ENCODE measurements around the gene BTK.

The BTK gene

DNA sequence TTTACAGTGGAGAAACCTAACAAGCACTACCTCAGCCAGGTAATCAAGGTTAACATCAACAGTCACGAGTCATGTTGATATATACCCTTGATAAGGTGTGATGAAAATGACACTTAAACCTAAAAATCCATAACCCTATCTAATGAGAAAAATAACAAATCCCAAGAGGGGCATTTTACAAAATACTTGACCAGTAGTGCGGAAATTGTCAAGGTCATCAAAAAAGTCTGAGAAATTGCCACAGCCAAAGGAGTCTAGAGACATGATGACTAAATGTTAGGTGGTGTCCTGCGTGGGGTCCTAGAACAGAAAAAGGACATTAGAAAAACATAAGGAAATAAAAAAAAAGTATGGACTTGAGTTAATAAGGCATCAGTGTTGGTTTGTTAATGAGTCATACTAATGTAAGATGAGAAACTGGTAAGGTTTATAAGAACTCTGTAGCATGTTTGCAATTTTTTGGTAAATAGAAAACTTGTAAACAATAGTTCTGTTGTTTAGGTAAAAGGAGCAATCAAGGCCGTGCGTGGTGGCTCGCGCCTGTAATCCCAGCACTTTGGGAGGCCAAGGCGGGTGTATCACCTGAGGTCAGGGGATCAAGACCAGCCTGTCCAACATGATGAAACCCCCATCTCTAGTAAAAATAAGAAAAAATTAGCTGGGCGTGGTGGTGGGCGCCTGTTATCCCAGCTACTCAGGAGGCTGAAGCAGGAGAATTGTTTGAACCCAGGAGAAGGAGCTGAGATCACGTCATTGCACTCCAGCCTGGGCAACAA is 7.7 kb upstream of the BTK start:
- no peak for DNase-seq (ENCODE audit: low read depth)

DNA sequence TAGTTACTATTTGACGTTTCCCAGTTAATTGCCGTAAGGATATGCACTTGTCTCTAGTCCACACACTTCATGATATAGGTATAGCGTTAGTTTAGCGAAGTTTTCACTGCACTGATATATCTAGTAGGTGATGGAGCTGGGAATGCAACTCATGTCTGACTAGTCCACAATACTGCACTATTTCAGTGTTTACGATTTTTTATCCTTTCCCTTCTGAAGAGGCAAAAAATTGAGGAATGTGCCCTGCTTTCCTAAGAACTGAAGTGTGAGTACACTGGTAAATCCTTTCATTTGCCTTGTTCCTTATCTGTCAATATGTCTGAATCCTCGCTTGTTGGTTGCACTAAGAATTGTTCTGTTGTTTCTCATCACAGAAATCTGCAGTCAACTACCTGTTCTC is 5.8 kb upstream of the BTK start:
- DNase-seq (ENCODE audit: low read depth), result no peak

DNA sequence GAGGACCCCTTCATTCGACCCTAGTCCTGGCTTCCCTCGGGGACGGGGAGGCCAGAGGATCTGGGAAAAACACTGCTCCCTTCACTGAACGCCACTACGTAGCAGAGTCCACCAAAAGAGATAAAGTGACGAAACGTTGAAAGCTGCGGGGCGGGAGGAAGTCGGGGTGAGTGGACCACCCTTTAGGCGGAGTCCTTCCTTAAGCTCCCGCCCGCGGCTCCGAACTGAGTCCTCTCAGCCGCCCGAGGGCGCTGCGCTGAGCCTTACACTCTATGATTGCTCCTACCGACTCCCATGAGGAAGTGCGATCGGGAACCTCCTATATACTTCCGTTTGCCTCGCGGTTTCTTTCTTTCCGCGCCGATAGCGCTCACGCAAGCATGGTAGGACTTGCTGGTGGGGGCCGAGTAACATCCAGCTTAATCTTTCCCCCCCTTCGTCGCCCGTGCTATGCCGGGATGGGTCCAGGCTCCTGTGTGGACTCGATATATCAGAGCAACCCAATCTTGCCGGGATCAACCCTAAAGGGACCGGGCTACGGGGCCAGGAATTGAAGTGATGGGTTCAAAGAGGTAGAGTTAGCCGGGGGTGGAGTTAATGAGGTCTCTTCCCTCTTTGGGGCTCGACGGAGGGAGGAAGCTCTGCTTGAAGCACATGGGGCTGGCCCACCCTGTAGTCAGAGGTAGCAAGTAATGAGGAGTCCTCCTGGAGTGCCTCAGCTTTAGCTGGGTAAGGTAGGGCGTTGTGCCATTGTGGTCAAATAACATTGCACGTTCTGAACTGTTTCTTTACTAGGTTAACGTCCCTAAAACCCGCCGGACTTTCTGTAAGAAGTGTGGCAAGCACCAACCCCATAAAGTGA is 4.9 kb upstream of the BTK start, which contains the start of gene RPL36A:
Gene RPL36A, plus strand, starts transcription at position 348 of the 862 bp plus-strand sequence. Its CDS starts 33 bp downstream, at position 381.
- DNase-seq (ENCODE audit: low read depth), result peak; percentile 61

DNA sequence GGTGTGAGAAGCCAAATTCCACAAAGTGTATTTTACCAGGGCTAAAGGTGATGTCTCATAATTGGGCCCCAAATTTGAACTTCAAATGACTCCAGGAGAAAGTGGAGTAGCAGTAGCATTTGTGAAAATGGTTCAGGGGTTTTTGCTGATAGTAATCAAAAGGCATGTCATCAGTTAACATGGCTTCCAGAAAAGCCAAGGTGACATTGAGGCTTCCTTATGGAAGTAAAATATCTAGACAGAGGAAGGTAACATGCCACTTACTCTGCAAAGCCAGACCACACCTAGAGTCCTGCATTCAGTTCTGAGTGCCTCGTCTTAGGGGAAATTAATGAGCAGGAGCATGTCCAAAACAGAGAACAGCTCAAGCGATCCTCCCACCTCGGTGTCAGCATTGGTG is 2.6 kb upstream of the BTK start:
- no peak for DNase-seq (ENCODE audit: low read depth)

- DNase-seq (ENCODE audit: low read depth), result no peak
These were observed 523 bp upstream of the BTK start for GRCh38 chrX:101386542-101386885.

DNA sequence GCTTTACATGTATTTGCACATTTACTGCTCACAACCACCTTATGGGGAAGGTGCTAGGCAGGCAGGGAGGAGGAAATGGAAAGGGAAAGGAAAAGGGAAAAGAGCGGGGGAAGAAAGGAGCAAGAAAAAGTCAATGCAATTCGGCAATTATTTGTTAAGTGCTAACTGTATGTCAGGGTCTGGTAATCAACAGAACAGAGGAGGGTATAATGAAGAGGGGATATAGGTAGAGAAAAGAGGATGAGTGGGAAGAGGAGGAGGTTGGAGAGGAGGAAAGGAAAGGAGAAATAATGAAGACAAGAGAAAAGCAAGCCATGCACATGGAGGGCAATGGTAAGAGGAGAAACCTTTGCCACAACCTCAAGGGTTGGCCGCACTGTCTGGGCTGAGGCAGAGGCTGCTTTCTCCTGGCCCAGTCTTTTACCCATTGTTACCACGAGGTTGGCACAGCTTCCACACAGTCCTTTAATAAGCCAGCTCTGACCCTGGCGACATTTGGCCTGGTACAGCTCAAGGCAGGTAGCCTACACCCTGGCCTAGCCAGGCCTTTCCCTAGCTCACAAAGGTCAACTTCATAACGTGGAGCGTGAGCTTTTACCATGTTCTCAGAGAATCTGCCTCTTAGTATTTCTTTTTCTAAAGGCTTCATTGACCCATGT is 836 bp downstream of the BTK start:
- DNase-seq (ENCODE audit: low read depth), result no peak

DNA sequence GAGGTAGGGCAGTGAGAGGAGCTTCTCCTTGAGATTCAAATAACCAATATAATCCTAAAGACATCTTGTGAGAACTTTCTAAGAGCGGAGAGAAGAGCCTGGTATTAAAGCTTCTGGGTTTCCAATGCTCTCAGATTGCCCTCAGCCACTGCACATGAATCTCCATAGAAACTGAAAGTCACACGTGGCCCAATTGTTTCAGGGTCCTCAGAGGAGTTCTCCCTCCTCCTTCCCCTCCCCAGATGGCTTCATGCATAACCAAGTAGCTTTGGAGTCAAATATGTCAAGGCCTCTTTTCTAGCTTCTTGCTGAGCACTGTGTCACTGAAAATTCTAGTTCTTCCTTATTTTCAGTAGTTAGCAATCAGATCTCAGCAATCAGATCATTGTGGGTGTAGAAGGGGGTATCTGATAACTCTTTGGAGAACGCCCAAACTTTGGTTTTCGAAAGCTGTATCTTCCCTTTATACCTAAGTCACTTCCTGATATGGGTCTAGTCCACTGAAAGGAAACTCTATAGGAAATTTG is 2.2 kb downstream of the BTK start:
- DNase-seq (ENCODE audit: low read depth), result no peak

DNA sequence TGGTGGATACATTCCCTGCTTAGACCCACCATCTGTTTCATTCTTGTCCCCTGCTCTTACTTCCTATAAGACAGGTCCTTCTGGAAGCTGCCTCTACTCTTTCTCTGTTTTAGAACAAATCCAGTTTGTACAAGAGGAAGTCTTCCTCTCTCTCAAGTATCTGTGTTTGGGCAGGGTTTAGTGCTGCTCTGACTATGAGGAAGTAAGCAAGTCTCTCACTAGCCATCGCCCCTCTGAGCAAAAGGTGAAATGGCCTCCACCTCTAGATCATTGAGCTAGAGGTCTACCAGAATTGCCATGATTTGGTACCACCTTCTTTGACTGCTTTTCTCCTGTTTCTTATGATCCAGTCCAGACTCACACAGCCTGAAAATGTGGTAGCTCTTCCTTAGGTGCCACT is 8.4 kb downstream of the BTK start:
- no peak for DNase-seq (ENCODE audit: low read depth)

DNA sequence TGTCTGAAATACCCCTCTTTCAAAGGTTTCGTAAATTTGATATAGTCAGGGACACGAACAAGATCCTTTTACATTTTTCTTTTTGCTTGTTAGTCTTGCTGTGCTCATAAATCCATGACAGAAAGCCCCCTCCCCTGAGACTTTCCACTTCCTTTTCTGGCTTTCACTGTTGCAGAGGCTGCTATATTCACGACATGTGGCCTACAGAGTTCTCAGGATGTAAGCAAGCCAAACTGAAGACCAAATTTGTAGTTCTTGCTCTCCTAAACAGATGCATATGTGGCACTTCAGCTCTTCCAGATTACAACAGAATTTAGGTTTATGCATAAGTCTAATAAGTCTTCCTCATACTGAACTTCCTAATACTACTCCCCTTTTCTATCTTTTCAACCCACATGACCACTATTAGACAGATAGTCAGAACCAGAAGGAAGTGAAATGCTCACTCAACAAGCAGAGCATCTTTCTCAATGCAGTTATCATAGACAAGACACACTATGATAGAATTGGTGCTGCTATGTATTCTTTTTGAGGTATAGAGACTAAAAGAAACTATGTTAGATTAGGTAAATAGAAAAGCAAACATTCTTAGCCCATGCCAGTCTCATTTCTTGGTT is 15.0 kb downstream of the BTK start:
- no peak for DNase-seq (ENCODE audit: low read depth)

- no peak for DNase-seq (ENCODE audit: low read depth)
These were observed 16.3 kb downstream of the BTK start for GRCh38 chrX:101369687-101370086.

GRCh38 chrX:101368800-101369199 is 17.2 kb downstream of the BTK start:
- no peak for DNase-seq (ENCODE audit: low read depth)

DNA sequence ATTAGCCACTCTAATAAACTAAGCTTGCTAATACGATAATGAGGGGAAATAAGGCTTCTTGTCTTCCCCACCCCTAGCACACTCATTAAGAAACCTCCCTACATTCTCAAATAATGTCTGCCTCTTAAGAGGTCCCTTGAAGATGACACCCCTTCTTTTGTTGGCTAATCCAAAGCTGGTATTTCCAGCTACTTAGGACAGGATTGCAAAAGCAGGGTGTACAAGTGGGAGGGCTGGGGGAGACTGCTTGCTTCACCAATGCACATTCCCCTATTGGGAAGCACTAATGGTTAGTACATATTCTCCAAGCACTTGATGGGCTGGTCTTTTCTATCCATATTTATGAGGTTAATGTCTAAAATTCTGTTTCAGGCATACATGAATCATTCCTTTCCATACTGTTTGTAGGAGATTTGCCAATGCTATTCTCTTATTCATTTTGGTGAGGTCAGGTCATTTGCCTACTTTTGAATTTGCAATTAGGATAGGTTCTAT is 20.6 kb downstream of the BTK start:
- DNase-seq (ENCODE audit: low read depth), result no peak

DNA sequence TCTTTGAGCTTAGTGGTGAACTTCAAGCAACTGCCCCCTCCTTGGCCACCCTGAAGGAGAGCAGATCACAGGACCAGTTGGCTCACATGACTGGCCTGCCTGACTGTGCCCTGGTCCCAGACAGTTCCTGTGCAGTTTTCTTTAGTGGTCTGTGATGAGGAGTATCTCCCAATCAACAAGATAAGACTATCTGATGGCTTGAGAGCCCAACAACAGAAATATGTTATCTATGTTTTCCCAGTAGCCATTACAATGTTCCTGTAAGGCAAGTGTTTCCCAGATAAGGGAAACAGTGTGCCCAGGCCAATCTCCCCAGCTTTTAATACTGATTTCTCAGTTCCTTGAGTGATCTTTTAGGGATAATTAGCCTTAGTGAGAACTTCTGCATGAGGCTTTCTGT is 23.2 kb downstream of the BTK start:
- no peak for DNase-seq (ENCODE audit: low read depth)

- no peak for DNase-seq (ENCODE audit: low read depth)
These were observed 23.9 kb downstream of the BTK start for GRCh38 chrX:101362116-101362515.

- no peak for DNase-seq (ENCODE audit: low read depth)
These were observed 25.6 kb downstream of the BTK start for GRCh38 chrX:101360390-101360789.

DNA sequence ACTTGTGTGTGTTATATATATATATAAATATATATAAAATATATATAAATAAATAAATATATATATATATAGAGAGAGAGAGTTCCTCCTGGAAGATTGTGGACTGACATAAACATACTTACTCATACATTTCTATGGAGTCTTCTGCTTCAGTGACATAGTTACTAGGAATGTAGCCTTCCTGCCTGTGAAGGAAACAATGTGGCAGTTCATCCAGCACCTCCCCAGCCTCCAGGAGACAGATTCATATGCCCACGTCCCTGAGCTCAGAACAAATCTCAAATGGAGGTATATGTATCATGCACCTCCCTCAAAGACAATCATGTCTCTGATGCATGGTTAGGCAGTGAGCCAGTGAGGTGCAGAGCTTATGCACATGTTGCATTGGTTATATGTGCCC is 26.0 kb downstream of the BTK start:
- DNase-seq (ENCODE audit: low read depth), result no peak

DNA sequence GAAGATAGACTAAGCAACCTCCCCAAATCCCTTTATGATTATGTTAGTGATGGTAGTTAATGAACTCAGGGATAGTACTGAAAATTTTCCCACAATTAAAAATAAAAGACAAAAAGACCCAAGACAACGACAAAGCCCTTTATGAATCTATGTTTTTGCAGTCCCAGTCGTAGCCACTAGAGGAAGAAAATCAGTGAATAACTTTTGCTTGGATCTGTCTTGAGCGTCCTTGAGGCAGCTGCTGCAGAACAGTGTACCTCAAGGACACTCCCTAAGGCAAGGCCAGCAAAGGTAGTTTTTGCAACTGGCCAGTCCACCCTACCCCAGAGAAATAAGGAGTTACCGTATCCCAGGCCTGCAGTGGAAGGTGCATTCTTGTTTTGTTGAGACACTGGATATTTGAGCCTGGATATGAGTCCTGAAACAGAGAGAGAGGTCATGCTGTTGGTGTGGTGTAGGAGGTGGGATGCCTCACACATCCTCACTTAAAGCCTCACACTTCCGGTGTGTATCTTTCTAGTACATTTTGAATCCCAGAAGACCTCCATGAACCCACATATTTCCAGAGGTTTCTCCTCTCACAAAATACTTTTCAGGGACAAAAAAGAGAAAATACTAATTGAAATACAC is 28.7 kb downstream of the BTK start:
- no peak for DNase-seq (ENCODE audit: low read depth)

DNA sequence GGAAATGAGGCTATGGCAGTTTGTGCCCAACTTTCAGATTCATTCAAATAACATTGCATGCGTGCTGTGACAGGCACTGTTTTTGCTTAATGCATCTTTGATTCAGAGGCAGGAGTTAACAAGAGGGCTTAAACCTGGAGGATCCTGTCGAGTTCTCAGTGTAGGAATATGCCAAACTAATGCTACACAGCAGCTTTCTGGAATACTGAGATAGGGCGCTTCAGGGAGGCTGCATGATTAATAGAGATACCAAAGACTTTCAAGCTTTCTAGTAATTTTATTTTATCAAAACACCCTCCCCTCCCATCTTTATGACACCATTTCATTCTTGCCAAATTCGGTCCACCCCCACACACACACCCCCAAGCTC is 36.8 kb downstream of the BTK start:
- DNase-seq (ENCODE audit: low read depth), result no peak

GRCh38 chrX:101348452-101349192 is 37.4 kb downstream of the BTK start, which contains the start of gene TIMM8A:
TSS of gene TIMM8A (minus strand) at chrX:101348742. CDS start at chrX:101348664, 78 bp downstream.
- peak; percentile 61 for DNase-seq (ENCODE audit: low read depth)

DNA sequence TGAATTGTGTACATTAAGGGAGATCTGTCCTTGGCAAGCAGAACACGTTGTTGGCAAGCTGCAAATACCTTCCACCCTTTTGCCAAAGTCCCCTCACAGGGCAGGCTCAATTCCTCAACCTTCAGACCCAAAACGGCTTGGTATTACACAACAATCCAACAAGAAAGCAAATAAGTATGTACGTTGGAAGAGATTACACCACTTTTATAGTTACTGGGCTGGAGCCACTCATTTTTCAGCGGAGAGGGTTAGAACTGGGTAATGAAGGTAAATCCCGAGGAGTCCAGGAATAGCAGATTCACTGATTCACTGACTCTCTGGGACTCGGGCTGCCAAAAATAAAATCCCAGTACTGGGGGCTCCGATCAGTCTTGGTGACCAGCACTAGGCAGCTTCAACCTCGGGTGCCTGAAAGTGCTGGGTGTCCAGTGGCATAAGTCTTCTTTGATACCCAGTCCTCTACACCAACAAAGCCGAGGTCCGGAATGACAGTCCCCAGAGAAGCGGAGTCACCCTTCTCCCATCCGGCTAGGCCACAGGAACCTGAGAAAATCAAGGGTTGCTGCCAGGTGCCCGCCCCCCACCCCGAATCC is 38.0 kb downstream of the BTK start:
- DNase-seq (ENCODE audit: low read depth), result no peak
